Calu3 (cell line): ENCODE measurements around the gene HSD3B7. TPM values are rescaled to one million over a fixed set of nuclear protein-coding genes. Genes with fewer than 3 reads are reported as not detected.
A peak's percentile ranks its signal among the peaks of the same experiment; 100 is the strongest.

Source experiments
- BruUV-seq: library from RNA; stranded (reverse); fragments of 400-500 nt; replicated peaks from 2 replicates; lab custom pipeline; 2021; lab: Mats Ljungman, UMichigan
- CTCF ChIA-PET: fragments of 300-600 bp; sonication (Branson Sonifier 250); formaldehyde crosslinking; loops from one replicate; lab custom pipeline; 2022; ENCODE audit warnings: antibody characterized with exemption; lab: Charles Lee
- DNase-seq: peaks from one replicate; pipeline ENCODE4 v3.0.0; 2022
- H3K27ac Mint-ChIP-seq: one replicate; pipeline ENCODE4 v1.8.0; 2022; ENCODE audit warnings: mixed read lengths; ENCODE audit not compliant: unreplicated experiment
- H3K27me3 Mint-ChIP-seq: one replicate; pipeline ENCODE4 v1.8.0; 2022; ENCODE audit warnings: mixed read lengths; ENCODE audit not compliant: unreplicated experiment
- H3K36me3 Mint-ChIP-seq: one replicate; pipeline ENCODE4 v1.8.0; 2022; ENCODE audit warnings: mild to moderate bottlenecking, moderate library complexity, mixed read lengths; ENCODE audit not compliant: insufficient read depth, unreplicated experiment
- H3K4me1 Mint-ChIP-seq: one replicate; pipeline ENCODE4 v1.8.0; 2022; ENCODE audit warnings: mild to moderate bottlenecking, low read depth, mixed read lengths; ENCODE audit not compliant: unreplicated experiment
- H3K4me3 Mint-ChIP-seq: one replicate; pipeline ENCODE4 v1.8.0; 2022; ENCODE audit warnings: mild to moderate bottlenecking, low read depth, moderate library complexity, mixed read lengths; ENCODE audit not compliant: unreplicated experiment
- H3K9me3 Mint-ChIP-seq: one replicate; pipeline ENCODE4 v1.8.0; 2022; ENCODE audit warnings: low read depth, mixed read lengths; ENCODE audit not compliant: unreplicated experiment
- CTCF ChIP-seq: fragments of 200-600 bp; IDR thresholded peaks from one replicate; pipeline ENCODE4 v1.8.0; 2022; ENCODE audit warnings: antibody characterized with exemption; ENCODE audit not compliant: unreplicated experiment
- intact Hi-C: fragments of 100-400 bp; cut with micrococcal nuclease; formaldehyde crosslinking; loops from one replicate; pipeline ENCODE4 v1.10.0; 2022; ENCODE audit not compliant: unreplicated experiment
- total RNA-seq: library from RNA; stranded (reverse); gene quantifications from 2 replicates; pipeline ENCODE4 v1.2.3, GENCODE V29; 2022

The HSD3B7 gene
- total RNA-seq, 1 experiment from 2014 or later, result 25.3 TPM

- Mint-ChIP-seq H3K36me3 (peaks cover 79% of the 10 kb centered on the region), H3K27me3 (no peaks in the 10 kb centered on the region), H3K27ac (no peak overlapping the region), H3K4me1 (no peaks in the 10 kb centered on the region), H3K4me3 (no peak overlapping the region), H3K9me3 (no peaks in the 10 kb centered on the region)
- DNase-seq, result no peak
- no TSS peak for BruUV-seq
- intact Hi-C loops, result no loop called here
- TF ChIP-seq CTCF, result no peak
- CTCF ChIA-PET, result interaction anchor here (0.6 kb wide), 1 partner anchor 197 kb away, joined by 3 read pairs; no protein-coding TSS in a partner anchor
These were observed 13.7 kb upstream of the HSD3B7 start for GRCh38 chr16:30971298-30971697.

GRCh38 chr16:30972872-30973271 lies 12.1 kb upstream of the HSD3B7 start:
- no peaks in the 10 kb centered on the region for H3K27me3 Mint-ChIP-seq
- intact Hi-C loops, result no loop called here
- H3K4me1 Mint-ChIP-seq, result no peaks in the 10 kb centered on the region
- CTCF ChIA-PET, result no interaction called here
- H3K36me3 Mint-ChIP-seq, result peaks cover 71% of the 10 kb centered on the region
- no peak overlapping the region for H3K27ac Mint-ChIP-seq
- no peak for TF ChIP-seq CTCF
- no peaks in the 10 kb centered on the region for H3K9me3 Mint-ChIP-seq
- no peak for DNase-seq
- BruUV-seq, result no TSS peak
- no peak overlapping the region for H3K4me3 Mint-ChIP-seq

GRCh38 chr16:30974348-30974747 lies 10.7 kb upstream of the HSD3B7 start:
- Mint-ChIP-seq H3K4me1 (no peaks in the 10 kb centered on the region), H3K9me3 (no peaks in the 10 kb centered on the region), H3K27me3 (no peaks in the 10 kb centered on the region), H3K27ac (no peak overlapping the region), H3K4me3 (no peak overlapping the region), H3K36me3 (peaks cover 71% of the 10 kb centered on the region)
- intact Hi-C loops, result no loop called here
- no peak for TF ChIP-seq CTCF
- BruUV-seq, result no TSS peak
- CTCF ChIA-PET, result no interaction called here
- no peak for DNase-seq

- no peak for TF ChIP-seq CTCF
- H3K9me3 Mint-ChIP-seq, result no peaks in the 10 kb centered on the region
- H3K27me3 Mint-ChIP-seq, result no peaks in the 10 kb centered on the region
- peaks cover 74% of the 10 kb centered on the region for H3K36me3 Mint-ChIP-seq
- BruUV-seq, result no TSS peak
- H3K27ac Mint-ChIP-seq, result peak overlapping the region; percentile 37
- CTCF ChIA-PET, result no interaction called here
- DNase-seq, result no peak
- H3K4me1 Mint-ChIP-seq, result no peaks in the 10 kb centered on the region
- intact Hi-C loops, result no loop called here
- H3K4me3 Mint-ChIP-seq, result no peak overlapping the region
These were observed 8.5 kb upstream of the HSD3B7 start for GRCh38 chr16:30976486-30976885.
